HepG2 (cell line): Measurements from ENCODE around the gene MTG1. TPM values are rescaled to one million over a fixed set of nuclear protein-coding genes. Genes with fewer than 3 reads are reported as not detected.

Experiments
- GFI1 ChIP-seq: sonication (generic); formaldehyde crosslinking; IDR thresholded peaks from 2 replicates; pipeline ENCODE4 v1.5.0; 2020; ENCODE audit warnings: missing genetic modification reagents, mild to moderate bottlenecking, borderline replicate concordance
- HES4 ChIP-seq: sonication (generic); formaldehyde crosslinking; IDR thresholded peaks from 2 replicates; pipeline ENCODE4 v1.9.0; 2021; ENCODE audit warnings: mild to moderate bottlenecking, missing genetic modification reagents, borderline replicate concordance
- NR2C2 ChIP-seq: sonication (generic); formaldehyde crosslinking; IDR thresholded peaks from 2 replicates; pipeline ENCODE4 v1.4.0; 2020; ENCODE audit warnings: missing genetic modification reagents, mild to moderate bottlenecking, moderate library complexity, borderline replicate concordance
- NR2F6 ChIP-seq, 2 experiments: IDR thresholded peaks; 2 replicates each; pipeline ENCODE4 v1.6.1; 2016; ENCODE audit warnings: antibody characterized with exemption in 1 of 2, mild to moderate bottlenecking in 1 of 2
- RBFOX2 ChIP-seq: fragments of 200-400 bp; formaldehyde crosslinking; IDR thresholded peaks from 2 replicates; pipeline ENCODE4 v1.6.1; 2017; ENCODE audit warnings: low read depth, mild to moderate bottlenecking, low read length
- RXRA ChIP-seq: sonication (generic); formaldehyde crosslinking; IDR thresholded peaks from 2 replicates; pipeline ENCODE4 v1.5.1; 2020; ENCODE audit warnings: missing genetic modification reagents
- RXRB ChIP-seq: IDR thresholded peaks from 2 replicates; pipeline ENCODE4 v1.6.1; 2016; ENCODE audit warnings: borderline replicate concordance, missing genetic modification reagents, missing compliant biosample characterization
- WIZ ChIP-seq: sonication (generic); formaldehyde crosslinking; IDR thresholded peaks from 2 replicates; pipeline ENCODE4 v1.5.1; 2020; ENCODE audit warnings: mild to moderate bottlenecking, missing genetic modification reagents
- ZNF136 ChIP-seq: sonication (generic); formaldehyde crosslinking; IDR thresholded peaks from 2 replicates; pipeline ENCODE4 v1.8.1; 2022; ENCODE audit warnings: low read depth, mild to moderate bottlenecking, moderate library complexity, missing genetic modification reagents
- ZNF317 ChIP-seq: sonication (generic); formaldehyde crosslinking; IDR thresholded peaks from 2 replicates; pipeline ENCODE4 v1.5.0; 2020; ENCODE audit warnings: mild to moderate bottlenecking, missing genetic modification reagents
- ZNF331 ChIP-seq: sonication (generic); formaldehyde crosslinking; IDR thresholded peaks from 2 replicates; pipeline ENCODE4 v1.4.0; 2020; ENCODE audit warnings: missing genetic modification reagents
- ZNF652 ChIP-seq: IDR thresholded peaks from 2 replicates; pipeline ENCODE4 v1.6.1; 2016; ENCODE audit warnings: low read depth, borderline replicate concordance
- ZNF660 ChIP-seq: sonication (generic); formaldehyde crosslinking; IDR thresholded peaks from 2 replicates; pipeline ENCODE4 v1.5.1; 2020; ENCODE audit warnings: mild to moderate bottlenecking, low read depth, missing genetic modification reagents, borderline replicate concordance
- polyA plus RNA-seq, 8 experiments: library from polyadenylated mRNA; depleted of rRNA in 3 of 8; stranded (reverse) in 7 of 8; unstranded in 1 of 8; fragments of >200 nt; fragmentation: Illumina TruSeq in 4 of 8; extraction: Trizol in 4 of 8; gene quantifications; 2 replicates each; pipeline versions ENCODE4 v1.2.1 to v1.2.3, GENCODE V29; 2011 to 2016; ENCODE audit warnings: low read depth in 4 of 8, missing spikeins in 1 of 8, mixed read lengths in 1 of 8; ENCODE audit not compliant: insufficient read depth in 1 of 8
- total RNA-seq, 5 experiments: library from RNA; depleted of rRNA; stranded (reverse); fragments of >200 nt; fragmentation: Illumina TruSeq; extraction: Trizol; gene quantifications; 2 replicates each; pipeline ENCODE4 v1.2.3, GENCODE V29; 2016; ENCODE audit warnings: low read depth in 1 of 5
- TF ChIP-seq, protein P1 (sequence below), 2 experiments: fragments of 450-650 bp in 1 of 2; sonication (generic) in 1 of 2; formaldehyde crosslinking in 1 of 2; IDR thresholded peaks; 2 replicates each; pipeline versions ENCODE4 v1.6.1 to v1.8.0; 2016 to 2022; ENCODE audit warnings: antibody characterized with exemption in 1 of 2, mild to moderate bottlenecking in 1 of 2, missing genetic modification reagents in 1 of 2
- TF ChIP-seq, protein P2 (sequence below): sonication (generic); formaldehyde crosslinking; conservative IDR thresholded peaks from 2 replicates; pipeline ENCODE4 v1.4.0; 2020; ENCODE audit warnings: mild to moderate bottlenecking, missing genetic modification reagents, moderate library complexity

Gene MTG1
- total and polyA plus RNA-seq, 2 of the 13 experiments (the other 11 are each of a cell fraction or from before 2014, with no cell fraction given): 42.0 to 103 TPM

DNA sequence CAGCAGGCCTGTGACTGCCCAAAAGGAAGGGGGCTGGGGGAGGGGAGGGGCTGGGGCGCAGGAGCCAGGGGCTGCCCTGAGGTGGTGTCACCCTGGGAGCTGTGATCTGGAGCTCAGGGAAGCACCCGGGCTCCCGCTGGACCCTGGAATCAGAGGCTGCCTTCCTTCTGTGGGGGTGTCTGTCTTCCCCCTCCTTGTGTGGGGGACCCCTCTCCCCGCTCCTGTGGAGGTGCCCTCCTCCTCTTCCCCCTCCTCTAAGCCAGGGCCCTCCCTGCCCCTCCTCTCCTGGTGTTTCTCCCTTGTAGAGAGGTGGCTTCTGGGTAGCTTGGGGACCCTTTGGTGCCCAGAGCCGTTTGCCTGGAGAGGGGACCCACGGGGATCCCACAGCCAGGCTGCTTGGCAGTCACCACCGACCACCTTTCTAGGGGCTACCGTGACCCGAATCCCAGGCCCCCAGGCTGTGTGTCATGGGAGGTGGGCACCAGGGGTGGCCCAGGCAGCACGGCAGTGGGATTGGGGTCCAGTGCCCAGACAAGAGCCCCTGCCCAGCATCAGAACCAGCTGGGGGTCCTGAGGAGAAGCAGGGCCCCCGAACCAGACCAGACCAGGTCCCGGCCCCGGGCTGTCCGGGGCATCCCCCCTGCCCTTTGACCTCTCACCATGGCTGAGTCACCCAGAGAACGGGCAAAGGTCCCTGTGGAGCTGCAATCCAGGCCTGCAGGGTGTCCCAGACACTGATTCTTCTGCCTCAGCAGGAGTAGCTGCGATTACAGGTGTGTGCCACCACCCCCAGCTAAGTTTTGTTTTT lies 46.0 kb upstream of the MTG1 start (continued):
- TF ChIP-seq, protein P1, sequence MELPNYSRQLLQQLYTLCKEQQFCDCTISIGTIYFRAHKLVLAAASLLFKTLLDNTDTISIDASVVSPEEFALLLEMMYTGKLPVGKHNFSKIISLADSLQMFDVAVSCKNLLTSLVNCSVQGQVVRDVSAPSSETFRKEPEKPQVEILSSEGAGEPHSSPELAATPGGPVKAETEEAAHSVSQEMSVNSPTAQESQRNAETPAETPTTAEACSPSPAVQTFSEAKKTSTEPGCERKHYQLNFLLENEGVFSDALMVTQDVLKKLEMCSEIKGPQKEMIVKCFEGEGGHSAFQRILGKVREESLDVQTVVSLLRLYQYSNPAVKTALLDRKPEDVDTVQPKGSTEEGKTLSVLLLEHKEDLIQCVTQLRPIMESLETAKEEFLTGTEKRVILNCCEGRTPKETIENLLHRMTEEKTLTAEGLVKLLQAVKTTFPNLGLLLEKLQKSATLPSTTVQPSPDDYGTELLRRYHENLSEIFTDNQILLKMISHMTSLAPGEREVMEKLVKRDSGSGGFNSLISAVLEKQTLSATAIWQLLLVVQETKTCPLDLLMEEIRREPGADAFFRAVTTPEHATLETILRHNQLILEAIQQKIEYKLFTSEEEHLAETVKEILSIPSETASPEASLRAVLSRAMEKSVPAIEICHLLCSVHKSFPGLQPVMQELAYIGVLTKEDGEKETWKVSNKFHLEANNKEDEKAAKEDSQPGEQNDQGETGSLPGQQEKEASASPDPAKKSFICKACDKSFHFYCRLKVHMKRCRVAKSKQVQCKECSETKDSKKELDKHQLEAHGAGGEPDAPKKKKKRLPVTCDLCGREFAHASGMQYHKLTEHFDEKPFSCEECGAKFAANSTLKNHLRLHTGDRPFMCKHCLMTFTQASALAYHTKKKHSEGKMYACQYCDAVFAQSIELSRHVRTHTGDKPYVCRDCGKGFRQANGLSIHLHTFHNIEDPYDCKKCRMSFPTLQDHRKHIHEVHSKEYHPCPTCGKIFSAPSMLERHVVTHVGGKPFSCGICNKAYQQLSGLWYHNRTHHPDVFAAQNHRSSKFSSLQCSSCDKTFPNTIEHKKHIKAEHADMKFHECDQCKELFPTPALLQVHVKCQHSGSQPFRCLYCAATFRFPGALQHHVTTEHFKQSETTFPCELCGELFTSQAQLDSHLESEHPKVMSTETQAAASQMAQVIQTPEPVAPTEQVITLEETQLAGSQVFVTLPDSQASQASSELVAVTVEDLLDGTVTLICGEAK (IDR thresholded peaks at IDR 0.05): no peak
- TF ChIP-seq, protein P1 (CRISPR knock-in tag; IDR thresholded peaks at IDR 0.05): peak; percentile 44; the same call in 1 of the 2 replicates
- TF ChIP-seq HES4 (no peak), RBFOX2 (peak; percentile 56), RXRB (CRISPR knock-in tag) (peak; percentile 65), NR2F6 (IDR thresholded peaks at IDR 0.05) (peak; percentile 96), NR2F6 (CRISPR knock-in tag; IDR thresholded peaks at IDR 0.05) (peak; percentile 97), ZNF317 (CRISPR knock-in tag) (0 out of 2 replicates have a peak, but pooled peaks have one; percentile 18), ZNF331 (CRISPR knock-in tag) (peak; percentile 21; the same call in 1 of the 2 replicates), GFI1 (CRISPR knock-in tag) (peak; percentile 94), ZNF660 (CRISPR knock-in tag) (no peak), ZNF136 (CRISPR knock-in tag) (0 out of 2 replicates have a peak, but pooled peaks have one; percentile 52), RXRA (CRISPR knock-in tag) (peak; percentile 58), ZNF652 (peak; percentile 86), NR2C2 (CRISPR knock-in tag) (peak; percentile 95), WIZ (no peak)
- TF ChIP-seq, protein P2, sequence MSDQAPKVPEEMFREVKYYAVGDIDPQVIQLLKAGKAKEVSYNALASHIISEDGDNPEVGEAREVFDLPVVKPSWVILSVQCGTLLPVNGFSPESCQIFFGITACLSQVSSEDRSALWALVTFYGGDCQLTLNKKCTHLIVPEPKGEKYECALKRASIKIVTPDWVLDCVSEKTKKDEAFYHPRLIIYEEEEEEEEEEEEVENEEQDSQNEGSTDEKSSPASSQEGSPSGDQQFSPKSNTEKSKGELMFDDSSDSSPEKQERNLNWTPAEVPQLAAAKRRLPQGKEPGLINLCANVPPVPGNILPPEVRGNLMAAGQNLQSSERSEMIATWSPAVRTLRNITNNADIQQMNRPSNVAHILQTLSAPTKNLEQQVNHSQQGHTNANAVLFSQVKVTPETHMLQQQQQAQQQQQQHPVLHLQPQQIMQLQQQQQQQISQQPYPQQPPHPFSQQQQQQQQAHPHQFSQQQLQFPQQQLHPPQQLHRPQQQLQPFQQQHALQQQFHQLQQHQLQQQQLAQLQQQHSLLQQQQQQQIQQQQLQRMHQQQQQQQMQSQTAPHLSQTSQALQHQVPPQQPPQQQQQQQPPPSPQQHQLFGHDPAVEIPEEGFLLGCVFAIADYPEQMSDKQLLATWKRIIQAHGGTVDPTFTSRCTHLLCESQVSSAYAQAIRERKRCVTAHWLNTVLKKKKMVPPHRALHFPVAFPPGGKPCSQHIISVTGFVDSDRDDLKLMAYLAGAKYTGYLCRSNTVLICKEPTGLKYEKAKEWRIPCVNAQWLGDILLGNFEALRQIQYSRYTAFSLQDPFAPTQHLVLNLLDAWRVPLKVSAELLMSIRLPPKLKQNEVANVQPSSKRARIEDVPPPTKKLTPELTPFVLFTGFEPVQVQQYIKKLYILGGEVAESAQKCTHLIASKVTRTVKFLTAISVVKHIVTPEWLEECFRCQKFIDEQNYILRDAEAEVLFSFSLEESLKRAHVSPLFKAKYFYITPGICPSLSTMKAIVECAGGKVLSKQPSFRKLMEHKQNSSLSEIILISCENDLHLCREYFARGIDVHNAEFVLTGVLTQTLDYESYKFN: peak; percentile 72; the same call in 1 of the 2 replicates
